Breast epithelium (tissue), 3 donors: ENCODE results near the gene DYRK1A.

Source experiments
- POLR2AphosphoS5 ChIP-seq, 3 donors: sonication (generic); formaldehyde crosslinking; IDR thresholded peaks; one replicate each; pipeline ENCODE4 v1.6.1; 2017; ENCODE audit warnings: antibody characterized with exemption in 3 of 3
- TF ChIP-seq, protein P1 (sequence below), 3 donors: fragments of 450-650 bp; IDR thresholded peaks; one replicate each; pipeline ENCODE4 v1.5.1; 2016 to 2017; ENCODE audit warnings: antibody characterized with exemption in 3 of 3, mild to moderate bottlenecking in 3 of 3, moderate library complexity in 3 of 3

DNA sequence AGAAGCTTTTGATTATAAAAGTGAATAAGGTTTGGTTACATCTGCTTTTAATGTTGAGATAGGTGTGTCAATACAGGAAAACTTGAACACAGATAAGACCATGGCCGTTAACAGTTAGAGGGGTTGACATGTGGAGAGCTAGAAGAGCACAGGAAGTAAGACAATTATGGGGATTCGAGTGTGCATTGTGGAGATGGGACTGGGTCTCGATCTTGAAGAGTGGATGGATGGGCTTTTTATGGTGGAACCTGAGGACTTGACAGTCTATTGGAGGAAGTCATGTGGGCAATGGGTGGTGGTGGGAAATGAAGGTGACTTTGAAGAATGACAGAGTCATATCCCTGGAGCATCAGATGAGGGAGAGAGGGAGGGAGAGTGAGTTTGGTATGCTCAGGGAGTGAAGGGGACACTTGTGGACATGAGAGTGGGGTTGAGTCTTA, 12.1 kb downstream of the DYRK1A start:
- no peak for TF ChIP-seq POLR2AphosphoS5 (IDR thresholded peaks at IDR 0.05)
- TF ChIP-seq, protein P1, sequence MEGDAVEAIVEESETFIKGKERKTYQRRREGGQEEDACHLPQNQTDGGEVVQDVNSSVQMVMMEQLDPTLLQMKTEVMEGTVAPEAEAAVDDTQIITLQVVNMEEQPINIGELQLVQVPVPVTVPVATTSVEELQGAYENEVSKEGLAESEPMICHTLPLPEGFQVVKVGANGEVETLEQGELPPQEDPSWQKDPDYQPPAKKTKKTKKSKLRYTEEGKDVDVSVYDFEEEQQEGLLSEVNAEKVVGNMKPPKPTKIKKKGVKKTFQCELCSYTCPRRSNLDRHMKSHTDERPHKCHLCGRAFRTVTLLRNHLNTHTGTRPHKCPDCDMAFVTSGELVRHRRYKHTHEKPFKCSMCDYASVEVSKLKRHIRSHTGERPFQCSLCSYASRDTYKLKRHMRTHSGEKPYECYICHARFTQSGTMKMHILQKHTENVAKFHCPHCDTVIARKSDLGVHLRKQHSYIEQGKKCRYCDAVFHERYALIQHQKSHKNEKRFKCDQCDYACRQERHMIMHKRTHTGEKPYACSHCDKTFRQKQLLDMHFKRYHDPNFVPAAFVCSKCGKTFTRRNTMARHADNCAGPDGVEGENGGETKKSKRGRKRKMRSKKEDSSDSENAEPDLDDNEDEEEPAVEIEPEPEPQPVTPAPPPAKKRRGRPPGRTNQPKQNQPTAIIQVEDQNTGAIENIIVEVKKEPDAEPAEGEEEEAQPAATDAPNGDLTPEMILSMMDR (IDR thresholded peaks at IDR 0.05) = no peak
